Right kidney (tissue), 1 donor: ENCODE measurements around the gene NDEL1.

Source experiments
- DNase-seq: peaks from one replicate; pipeline ENCODE4 v3.0.0-alpha.2; 2016

The NDEL1 gene

DNA sequence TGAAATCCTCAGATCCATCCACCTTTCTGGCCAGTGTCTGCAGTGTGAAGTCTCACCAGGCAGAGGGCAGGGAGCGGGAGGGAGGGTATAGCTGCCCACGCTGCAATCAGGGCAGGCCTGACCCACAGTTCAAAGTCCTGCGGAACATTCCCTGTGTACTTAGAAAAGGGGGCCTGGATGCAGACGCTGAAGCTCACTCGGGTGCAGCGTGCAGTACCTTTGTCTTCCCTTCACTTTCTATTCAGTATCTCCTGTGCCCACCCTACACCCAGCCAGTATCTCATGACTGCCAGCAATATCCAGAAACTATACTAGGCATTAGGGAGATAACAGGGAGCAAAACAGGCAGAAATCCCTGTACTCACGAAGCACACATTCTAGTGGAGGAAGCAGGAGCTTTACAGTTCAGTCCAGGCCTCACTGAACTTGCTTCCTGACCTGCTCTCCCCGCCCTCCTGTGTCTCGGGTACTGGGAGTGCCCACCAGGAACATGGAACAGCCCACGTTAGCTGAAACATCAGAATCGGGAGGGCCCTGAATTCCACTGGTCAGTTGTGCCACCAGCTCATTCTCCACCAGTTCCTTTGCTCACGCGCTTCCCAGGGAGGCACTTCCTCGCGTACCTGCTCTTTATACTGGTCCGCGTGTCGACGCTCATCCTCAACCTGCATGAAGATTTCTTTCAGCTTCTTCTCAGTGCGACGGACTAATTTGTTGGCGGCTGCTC is 42.2 kb downstream of the NDEL1 start:
- DNase-seq: no peak

DNA sequence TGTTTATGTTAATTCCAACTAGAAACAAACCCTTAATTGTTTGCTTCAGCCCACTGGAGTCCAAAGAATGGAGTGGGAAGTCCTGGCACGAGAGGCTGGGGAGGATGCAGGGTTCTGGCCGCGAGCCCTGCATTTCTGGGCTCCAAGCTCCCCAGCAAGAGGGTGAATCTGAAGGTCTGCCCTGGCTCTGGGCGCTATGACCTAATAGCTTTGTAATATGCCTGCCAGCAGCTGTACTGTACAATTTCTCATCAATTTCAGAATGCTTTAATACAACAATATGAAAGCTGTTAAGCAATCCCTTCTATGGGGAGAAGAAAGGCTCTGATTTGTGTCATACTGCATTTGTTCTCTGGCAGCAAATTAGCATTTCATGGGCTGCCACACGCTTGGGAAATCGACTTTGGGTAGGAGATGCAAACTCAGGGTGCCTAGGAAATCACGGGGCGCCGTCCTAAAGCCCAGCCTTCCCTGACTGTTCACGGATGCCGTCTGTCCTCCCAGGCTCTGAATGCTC is 43.8 kb downstream of the NDEL1 start:
- no peak for DNase-seq

DNA sequence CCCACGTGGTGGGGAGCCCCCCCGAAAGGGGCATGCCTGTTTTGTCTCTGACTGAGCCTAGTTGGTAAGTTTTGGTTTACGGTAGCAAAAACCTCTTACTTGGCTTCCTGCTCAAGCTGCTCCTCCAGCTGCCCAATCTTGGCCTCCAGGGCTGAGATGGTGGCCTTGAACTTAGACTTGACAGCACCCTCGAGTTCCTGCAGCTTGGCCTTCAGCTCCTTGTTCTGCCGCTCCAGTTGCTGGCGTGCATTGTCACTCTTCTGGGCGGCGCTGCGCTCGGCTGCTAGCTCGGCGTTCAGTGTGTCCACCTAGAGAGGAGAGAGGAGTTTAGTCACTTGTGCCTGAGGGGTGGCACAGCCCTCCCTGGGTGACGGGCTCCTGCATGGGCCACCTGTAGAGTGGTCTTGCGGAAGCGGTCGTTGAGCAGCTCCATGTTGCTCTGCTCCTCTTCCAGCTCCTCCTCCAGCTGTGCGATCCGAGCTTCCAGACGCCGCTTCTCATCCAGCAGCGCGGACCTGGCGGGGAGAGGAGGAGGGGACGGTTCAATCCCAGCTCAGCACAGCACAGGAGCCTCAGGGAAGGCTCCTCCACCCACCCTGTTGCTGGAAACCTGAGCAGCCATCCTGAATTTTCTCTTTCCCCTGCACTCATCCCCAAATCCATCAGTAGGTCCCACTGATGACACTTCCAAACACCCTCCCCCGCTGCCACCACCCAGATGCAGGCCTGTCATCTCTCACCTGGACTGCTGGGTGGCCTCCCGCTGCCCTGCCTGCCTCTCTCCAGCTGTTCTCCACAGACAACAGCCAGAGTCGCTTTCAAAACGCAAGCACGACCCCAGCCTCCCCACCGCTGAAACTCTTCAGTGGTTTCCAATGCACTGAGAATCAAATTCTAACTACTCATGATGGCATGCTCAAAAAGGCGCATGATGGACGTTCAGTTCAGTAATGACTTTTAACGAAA is 44.6 kb downstream of the NDEL1 start:
- DNase-seq: no peak

DNA sequence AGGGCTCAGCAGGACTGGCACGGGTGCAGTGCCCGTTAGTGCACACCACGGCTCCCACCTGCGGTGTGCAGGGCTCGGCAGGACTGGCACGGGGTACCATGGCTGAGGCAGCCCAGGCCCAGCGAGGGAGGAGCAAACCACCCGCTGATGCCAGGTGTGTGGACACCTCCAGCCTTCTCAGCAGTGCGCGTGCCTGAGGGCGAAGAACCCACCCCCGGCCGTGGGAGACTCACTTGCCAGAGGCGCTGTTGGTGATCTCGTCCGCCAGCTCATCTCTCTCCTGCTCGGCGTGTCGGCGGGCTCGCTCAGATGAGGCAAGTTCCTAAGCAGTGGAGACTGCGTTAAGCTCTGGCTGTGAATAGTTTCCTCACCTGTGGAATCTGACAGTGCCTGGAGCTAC is 45.4 kb downstream of the NDEL1 start:
- DNase-seq: no peak

DNA sequence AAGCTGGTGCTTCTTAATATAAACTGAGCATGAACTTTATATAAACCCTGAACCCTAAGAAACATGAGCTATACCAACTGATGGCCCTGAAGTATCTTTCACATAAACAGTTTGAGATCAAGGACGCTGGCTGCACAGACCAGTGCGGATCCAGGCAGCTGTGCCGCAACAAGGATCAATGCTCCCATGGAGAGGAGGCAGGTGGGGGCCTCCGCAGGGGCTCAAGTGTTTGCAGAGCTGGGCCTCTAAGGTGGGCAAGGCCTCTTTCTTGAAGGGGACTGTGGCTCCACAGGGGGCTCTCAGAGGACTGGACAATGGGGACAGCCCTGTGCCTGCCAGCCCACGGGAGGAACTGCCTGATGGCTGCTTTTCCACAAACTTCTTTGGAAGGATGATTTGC is 46.0 kb downstream of the NDEL1 start:
- DNase-seq: no peak

DNA sequence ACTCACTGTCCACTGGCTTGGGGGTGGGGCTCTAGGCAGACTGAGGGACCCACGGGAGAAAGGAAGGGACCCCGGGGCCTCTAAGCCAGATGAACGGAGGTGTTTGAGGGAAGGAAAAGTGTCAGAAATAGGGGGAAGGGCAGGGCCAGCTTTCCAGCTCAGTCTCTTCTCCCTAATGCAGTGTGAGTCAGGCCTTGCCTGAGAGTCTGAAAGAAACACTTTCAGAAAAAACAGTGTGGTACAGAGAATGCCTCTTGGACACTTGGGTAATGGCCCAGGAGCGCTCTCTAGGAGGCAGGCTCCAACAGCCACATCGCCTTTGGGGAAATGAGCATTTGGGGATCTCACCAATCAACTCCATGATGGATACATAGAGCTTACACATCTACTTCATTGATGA is 46.9 kb downstream of the NDEL1 start:
- no peak for DNase-seq

DNA sequence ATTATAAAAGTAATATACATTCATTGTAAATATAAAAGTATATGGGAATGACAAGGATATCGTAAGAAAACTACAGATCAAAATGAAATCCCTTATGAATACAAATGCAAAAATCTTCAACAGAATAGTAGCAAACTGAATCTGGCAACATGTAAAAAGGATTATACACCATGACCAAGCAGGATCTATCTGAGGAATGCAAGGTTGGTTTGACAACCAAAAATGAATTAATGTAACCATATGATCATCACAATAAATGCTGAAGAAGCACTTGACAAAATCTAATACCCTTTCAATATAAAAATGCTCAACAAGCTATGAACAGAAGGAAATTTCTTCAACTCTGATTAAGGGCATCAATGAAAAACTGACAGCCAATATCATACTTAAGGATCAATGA is 48.8 kb downstream of the NDEL1 start:
- no peak for DNase-seq

DNA sequence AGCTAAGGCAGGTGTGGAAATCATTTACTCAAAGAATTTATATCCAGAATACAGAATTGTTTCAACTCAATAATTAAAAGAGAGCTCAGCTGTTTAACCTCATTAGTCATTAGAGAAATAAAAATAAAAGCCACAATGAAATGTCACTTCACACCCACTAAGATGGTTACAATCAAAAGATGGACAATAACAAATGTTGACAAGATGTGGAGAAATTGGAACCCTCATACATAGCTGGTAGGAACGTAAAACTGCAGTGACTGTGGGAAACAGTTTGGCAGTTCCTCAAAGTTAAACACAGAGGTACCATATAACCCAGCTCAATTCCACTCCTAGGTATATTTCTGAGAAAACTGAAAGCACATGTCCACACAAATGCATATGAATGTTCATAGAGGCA is 49.8 kb downstream of the NDEL1 start:
- no peak for DNase-seq

DNA sequence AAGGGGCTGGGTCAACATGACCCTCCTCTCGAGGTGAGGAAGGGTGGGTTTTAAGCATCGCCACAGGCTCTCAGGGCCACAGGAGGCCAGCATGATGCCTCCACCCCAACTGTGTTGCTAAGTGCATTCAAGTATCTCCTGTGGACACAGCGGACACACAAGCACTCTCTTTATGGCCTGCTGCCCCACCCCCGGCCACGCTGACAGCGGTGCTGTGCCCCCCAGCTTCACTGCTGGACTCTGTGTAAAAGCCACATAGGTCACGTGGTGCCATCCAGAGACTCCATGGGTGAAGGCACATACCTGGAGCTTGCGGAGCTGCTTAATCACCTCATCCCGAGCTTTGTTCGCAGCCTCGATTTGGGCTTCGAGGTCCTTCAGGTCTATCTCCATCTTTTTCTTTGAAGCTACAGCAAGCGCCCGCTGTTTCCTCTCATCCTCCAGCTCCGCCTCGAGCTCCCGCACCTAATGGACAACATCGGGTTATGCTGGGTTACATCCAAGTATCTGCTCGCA is 51.5 kb downstream of the NDEL1 start:
- no peak for DNase-seq

DNA sequence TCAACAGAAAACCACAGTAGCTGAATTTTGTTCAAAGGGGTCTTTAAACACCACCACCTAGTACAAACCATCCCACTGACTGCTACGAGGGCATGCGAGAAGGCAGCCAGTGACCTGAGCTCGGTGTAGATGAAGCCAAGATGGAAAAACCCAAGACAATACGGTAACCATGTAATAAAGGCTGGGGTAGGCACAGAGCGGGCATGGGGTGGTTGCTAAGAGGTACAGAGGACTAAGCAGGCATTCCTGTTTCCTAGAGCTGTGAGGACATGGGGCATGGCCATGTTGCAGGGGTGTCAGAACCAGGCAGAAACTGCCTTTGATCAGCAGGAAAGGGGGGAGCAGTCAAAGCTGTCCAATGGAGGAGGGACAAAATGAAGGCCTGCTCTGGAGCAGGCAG is 52.1 kb downstream of the NDEL1 start:
- DNase-seq: no peak

DNA sequence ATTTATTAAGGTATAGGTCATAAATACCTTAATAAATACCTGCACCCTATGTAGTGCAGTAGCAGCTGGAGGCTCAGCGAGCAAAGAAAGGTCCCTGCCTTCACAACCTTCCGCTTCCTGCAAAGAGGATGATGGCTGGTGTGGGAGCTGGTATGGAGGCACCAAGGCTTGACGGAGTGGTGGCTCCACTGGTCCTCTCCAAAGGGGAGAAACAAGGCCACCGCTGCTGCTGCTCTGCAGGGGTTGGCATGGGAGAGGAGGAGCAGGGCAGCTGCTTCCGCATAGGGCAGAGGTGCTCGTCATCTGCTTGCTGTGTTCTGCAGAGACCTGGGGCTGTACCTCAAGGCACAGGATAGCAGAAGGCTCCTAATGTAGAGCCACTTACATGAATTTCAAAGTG is 52.8 kb downstream of the NDEL1 start:
- DNase-seq: no peak

DNA sequence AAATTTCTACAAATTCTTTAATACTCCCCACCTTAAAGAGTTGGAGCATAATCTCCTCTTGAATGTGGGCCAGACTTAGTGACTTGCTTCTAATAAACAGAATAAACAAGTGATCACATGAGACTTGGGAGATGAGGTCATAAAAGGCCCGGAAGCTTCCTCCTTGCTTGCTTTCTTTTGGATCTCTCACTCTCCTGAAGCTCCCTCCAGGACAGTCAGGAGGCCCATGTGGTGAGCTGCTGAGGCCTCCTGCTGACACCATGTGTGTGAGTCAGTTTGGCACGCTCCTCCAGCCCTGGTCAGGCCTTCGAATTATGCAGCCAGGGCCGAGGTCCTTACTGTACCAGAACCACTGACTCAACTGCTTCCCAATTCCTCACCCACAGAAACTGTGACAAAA is 53.2 kb downstream of the NDEL1 start:
- DNase-seq: no peak

DNA sequence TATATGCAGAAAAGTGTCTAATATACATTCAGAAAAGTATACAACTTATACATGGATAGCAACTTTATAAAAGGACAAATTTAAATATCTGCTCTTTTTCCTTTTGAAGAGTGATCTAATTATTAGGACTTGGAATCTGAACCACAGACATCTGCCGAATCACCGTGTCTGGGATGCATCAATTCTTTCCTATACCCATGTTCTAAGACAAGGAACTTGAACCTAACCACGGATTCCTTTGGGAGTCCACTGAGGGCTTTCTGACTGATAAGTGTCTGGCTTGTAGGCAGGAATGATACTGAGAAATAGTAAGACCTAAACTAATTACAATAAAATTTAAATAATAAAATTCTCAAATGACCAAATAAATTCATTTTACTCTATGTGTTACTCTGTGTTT is 54.2 kb downstream of the NDEL1 start:
- no peak for DNase-seq

DNA sequence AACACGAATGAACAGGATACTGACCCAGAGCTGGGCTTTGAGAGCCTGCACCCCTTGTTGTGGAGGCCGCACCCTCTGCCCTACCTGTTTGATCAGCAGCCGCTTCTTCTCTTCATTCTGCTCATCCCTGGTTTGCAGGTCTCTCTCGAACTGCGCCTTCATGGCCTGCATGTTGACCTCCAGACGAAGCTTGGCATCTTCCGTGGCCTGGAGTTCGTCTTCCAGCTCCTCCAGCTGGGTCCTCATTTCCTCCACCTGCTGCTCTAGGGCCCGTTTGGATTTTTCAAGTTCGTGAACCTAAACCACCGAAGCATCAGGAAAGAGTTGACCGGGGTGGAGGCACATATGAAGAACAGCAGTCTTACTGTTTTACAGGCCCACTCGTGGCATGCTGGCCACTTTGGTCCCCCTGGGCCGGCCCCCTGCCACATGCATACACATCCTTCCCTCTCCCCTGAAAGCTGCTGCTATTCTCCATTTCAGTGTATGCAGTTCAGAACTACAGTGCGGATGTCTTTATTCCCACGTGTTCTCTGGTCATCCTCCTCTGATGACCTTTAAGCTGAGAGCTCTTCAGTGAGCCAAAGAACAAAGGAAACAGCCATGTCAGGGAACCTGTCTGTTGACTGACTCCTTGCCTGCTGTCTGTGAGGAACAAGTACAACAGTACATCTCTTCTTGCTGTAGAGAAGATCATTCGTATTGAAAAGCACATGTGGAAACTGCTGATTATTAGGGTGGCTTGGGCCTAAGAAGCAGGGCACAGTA is 54.8 kb downstream of the NDEL1 start:
- DNase-seq: no peak

DNA sequence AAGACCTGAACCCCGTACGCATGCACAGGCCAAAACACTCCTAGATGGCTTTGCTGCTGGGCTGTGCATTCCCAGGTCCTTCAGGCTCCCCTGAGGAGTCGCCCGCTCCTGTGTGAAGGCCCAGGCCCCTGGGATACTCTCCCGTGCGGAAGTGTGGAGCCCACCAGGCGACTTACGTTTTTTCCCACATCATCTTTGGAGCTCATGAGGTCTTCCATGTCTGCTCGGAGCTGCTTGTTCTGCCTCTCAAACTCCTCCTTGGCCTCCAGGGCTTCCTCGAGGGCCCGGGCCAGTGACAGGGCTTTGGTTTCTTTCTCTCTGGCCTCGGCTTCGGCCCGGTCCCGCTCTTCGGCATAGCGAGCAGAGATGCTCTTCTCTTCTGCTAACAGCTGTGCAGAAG is 56.4 kb downstream of the NDEL1 start:
- no peak for DNase-seq

DNA sequence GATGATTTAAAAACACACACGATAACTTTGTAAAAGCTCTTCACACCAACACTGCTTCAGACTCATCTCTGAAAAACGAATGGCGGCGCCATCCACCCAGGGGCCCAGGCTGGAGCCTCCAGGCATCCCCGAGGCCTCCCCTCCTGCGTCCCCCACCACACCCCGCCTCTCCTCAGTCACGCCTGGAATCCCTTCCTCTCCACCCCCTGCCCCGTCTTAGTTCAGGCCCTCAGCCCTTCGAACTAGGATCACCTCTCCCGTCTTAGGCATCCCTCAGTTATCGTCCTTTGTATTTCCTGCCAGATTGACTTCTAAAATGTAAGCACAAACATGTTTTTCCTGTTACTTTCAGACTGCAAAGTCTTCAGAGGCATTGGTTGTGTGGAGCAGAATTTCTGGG is 58.3 kb downstream of the NDEL1 start:
- no peak for DNase-seq

DNA sequence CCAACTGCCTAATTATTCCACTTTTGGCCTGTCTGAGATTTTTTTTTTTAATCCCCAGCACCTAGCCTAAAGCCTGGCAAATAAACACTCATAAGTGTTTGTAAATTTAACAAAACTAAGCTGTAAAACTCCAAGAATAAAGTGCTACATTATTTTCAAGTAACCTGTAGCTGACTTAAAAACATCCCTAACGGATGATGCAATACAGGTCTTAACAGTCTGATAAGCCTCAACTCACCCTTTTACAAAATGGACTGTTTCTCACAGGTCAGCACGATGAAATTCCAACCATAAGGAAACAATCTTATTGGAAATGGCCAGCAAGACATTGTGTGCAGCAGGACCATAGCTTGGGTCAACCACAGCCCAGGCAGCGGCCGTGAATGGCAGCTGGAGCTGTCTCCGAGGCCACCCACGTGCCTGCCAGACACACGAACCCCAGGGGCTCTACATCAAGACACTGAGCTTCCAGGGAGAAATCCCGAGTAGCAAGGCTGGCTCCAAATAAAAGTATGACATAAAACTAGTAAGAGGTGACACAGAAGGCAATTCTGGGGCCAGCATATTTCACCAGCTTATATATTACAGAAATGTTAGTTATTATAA is 58.9 kb downstream of the NDEL1 start:
- no peak for DNase-seq

DNA sequence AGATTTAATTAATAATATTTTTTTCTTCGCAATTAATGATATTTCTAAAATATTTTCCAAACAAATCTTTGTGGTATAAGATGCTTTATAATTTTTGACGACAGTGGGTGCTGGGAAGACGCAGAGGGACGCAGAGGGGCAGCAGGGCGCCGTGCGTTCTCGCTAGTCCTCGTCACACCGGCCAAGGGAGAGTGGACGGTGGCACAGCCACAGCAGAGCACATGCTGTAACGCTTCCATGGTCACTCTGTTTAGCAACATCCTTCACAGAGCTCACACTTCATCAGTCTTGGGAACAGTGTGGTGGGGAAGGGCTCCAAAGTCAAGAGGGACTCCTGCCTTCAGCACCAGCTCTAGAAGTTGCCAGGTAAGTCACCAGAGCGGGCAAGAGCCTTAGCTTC is 60.4 kb downstream of the NDEL1 start:
- DNase-seq: no peak

DNA sequence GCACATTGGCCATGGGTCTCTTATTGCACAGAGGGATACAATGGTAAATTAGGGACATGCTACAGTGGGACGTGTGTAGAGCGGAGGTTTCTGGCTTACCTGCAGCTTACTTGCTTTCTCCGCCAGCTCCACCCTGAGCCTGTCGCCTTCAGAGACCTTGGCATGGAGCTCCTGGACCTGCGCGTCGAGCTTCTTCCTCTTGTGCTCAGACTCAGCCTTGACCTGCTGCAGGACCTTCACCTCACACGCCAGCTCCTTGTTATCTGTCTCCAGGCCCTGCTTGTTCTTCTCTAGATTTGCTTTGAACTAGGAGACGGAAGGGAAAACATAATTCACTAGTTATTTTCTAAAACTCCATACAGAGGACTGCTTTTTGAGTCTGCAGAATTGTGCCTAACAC is 63.5 kb downstream of the NDEL1 start:
- DNase-seq: no peak

DNA sequence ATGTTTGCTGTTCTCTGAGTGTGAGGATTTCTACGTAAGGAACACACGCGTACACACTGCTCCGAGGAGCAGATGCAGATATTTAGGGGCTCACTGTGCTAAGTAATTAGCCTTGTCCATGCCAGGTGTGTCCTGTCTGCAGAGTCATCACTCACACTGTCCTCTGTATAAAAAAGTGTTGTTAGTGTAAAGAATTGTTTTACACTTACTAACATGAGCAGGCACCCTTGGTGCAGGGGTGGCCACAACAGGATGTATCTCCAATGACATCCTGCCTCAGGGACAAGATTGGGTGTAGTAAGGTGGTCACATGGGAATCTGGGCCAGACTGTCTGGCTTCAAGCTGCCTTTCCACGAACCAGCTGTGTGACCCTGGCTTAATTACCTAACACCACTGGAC is 63.9 kb downstream of the NDEL1 start:
- DNase-seq: no peak

DNA sequence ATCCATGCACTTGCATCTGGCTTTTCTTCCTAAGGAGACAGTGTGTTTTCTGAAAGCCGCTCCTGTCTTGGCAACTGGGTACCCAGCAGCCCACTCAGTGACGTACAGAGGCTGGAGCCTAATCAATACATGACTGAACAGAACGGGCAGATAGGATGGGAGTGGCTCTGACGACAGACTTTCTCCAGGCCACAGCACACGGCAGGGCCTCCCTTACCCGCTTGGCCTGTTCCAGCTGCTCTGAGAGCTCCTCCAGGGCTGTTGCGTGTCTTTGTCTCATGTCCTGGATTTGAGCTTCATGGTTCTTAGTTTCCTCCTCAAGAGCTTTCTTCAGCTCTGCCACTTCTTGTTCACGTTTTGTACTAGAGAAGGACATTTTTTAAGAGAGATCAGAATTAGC is 64.9 kb downstream of the NDEL1 start:
- no peak for DNase-seq

DNA sequence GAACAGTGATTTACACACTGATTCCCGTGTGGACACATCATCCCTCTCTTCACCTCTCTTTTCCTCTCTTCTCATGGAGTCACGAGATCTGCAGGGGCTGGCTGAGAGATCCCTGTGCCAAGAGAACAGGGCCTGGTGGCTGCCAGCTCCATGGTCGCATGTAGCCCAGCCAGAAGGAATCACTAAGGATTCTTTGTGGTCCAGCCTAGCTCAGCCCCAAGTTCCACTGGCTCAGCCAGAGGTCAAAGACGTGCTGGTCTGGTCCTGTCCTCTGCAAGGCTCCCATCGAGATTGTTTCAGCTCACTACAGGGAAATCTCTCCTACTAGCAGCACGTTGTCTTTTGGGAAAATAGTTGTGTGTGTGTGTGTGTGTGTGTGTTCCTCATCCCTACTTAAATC is 66.4 kb downstream of the NDEL1 start:
- no peak for DNase-seq
